NCI-H2227 (cell line): Measurements from ENCODE around the gene TUBGCP2.

Source experiments
- DNase-seq: peaks from one replicate; lab custom pipeline; 2025; ENCODE audit not compliant: unreplicated experiment; lab: John Stamatoyannopoulos, UW

The TUBGCP2 gene

DNA sequence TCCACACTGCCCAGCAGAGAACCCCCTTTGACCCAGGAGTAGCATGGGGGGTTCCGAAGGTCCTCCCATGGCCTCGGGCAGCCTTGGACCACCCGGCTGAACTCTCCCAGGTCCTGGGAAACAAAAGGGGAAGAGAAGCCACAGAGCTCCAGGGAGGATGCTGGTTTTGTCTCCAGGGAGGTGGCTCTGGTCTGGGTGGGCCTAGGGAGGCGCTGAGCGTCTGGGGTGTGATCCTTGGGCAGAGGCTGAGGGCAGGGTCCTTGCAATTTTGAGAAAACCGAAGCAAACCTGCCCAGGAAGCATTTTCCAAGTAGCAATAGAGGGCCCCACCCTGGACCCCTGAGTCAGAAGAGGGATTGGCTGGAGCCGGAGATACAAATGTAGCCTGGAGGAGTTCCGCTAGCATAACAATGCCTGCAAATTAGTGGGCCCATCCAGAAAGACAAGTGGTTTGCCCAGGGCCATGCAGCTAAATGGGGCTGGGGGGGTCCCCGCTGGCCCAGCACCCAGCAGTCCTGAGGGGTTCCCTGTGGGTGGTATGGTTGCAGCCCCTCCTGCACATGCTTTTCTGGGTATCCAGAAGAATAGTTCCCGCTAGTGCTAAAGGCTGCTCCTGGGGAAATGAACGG, 76.6 kb downstream of the TUBGCP2 start:
- no peak for DNase-seq

DNA sequence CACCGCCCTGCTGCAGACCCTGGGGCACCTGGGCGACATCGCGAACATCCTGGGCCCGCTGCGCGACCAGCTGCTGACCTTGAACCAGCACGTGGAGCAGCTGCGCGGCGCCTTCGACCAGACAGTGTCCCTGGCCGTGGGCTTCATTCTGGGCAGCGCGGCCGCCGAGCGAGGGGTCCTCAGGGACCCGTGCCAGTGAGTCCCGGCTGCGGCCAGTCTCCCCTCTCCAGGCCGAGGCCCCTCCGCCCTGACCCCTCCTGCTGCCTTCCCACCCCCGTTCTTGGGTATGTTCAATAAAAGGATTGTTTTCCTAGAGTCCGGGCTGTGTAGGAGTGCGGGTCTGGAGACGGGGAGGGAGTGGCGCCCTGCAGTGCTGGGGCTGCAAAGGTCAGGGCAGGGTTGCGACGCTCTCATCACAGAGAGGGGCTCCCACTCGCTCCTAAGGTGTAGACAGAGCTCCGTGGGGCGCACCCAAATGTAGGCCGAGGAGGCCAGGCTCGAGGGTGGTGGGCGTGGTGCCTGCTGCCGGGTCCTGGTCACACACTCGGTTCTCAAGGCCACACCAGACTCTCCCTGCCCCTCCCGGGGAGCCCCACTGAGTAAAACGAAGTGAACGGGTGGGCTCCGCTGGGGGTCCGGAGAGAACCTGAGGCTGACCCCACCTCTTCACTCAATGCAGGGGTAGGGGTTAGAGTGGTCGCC, 77.3 kb downstream of the TUBGCP2 start:
- DNase-seq: no peak

DNA sequence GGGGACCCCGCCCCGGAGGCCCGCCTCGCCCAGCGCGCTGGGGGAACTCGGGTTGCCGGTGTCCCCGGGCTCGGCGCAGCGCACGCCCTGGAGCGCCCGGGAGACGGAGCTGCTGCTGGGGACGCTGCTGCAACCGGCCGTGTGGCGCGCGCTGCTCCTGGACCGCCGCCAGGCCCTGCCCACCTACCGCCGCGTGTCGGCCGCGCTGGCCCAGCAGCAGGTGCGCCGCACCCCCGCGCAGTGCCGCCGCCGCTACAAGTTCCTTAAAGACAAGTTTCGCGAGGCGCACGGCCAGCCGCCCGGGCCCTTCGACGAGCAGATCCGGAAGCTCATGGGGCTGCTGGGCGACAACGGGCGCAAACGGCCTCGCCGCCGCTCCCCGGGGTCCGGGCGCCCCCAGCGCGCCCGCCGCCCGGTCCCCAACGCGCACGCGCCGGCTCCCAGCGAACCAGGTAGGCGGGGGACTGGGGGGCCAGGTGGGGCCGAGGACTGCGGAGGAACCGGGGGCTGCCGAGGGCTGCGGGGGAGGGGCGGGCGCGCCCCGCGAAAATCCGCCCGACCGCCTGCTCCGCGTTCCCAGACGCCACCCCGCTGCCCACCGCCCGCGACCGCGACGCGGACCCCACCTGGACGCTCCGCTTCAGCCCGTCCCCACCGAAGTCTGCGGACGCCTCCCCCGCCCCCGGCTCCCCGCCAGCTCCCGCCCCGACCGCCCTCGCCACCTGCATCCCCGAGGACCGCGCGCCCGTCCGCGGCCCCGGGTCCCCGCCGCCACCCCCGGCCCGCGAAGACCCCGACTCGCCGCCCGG, 78.1 kb downstream of the TUBGCP2 start:
- peak; percentile 24 for DNase-seq

GRCh38 chr10:133230044-133230361, 78.7 kb downstream of the TUBGCP2 start, which contains the start of gene UTF1:
TSS of gene UTF1 (plus strand) at chr10:133230217. CDS start at chr10:133230289, 72 bp downstream.
- no peak for DNase-seq

DNA sequence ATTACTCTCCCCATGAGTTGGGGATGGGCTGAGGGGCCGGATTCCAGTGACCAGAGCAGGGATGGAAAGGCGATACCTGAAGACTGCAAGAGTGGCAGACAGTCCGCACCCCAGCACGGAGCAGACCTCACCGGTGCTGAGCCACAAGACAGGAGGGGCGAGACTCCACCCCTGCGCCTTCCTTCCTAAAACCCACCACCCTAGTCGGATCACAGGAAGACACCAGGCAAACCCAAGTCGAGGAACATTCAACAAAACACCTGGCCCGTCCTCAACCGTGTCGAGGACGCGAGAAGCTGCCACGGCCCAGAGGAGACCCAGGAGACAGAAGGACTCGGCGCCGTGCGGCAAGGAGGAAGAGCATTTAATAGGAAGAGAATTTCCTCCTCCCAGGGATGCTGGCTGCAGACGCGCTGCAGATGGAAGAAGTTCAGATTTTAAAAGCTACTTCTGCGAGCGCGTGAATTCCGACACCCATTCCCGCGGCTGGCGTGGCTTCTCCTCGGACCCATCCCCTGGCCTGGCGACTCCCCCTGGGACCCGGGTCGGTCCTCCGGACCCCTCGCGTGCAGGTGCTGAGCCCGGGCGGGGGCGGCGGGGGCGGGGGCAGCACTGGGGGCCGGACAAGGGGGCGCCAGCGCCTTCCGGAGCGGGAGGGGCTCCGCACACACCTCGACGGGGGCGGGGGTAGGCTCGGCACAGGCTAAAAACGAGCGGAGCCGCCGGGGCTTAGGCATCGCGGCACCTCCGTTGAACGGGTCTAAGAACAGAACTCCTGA, 79.2 kb downstream of the TUBGCP2 start:
- DNase-seq: no peak
